GM21390 (cell line): ENCODE results near the gene F10.

Experiments
- ATAC-seq: cut with Tn5 transposase; IDR thresholded peaks from one replicate; pipeline ENCODE4 v1.9.1; 2021; ENCODE audit not compliant: unreplicated experiment

The F10 gene

GRCh38 chr13:113166681-113167080 is 44.1 kb downstream of the F10 start:
- ATAC-seq = no peak

- ATAC-seq = no peak
These were observed 44.6 kb downstream of the F10 start for GRCh38 chr13:113167155-113167554.

- no peak for ATAC-seq
These were observed 45.0 kb downstream of the F10 start for GRCh38 chr13:113167575-113167974.

GRCh38 chr13:113168211-113168610 is 45.6 kb downstream of the F10 start:
- ATAC-seq = no peak

GRCh38 chr13:113169277-113170272 is 47.0 kb downstream of the F10 start:
- ATAC-seq = no peak

GRCh38 chr13:113170511-113170910 is 47.9 kb downstream of the F10 start:
- no peak for ATAC-seq

GRCh38 chr13:113171250-113172125 is 48.9 kb downstream of the F10 start:
- ATAC-seq = no peak

GRCh38 chr13:113172419-113172926 is 49.9 kb downstream of the F10 start:
- no peak for ATAC-seq

- ATAC-seq = no peak
These were observed 53.7 kb downstream of the F10 start for GRCh38 chr13:113176280-113176679.

- ATAC-seq = no peak
These were observed 54.2 kb downstream of the F10 start for GRCh38 chr13:113176822-113177221.

- no peak for ATAC-seq
These were observed 55.7 kb downstream of the F10 start for GRCh38 chr13:113178070-113178895.

- ATAC-seq = no peak
These were observed 56.2 kb downstream of the F10 start for GRCh38 chr13:113178896-113179167.

- ATAC-seq = no peak
These were observed 57.0 kb downstream of the F10 start for GRCh38 chr13:113179374-113180230.

- no peak for ATAC-seq
These were observed 59.4 kb downstream of the F10 start for GRCh38 chr13:113182046-113182445.

GRCh38 chr13:113183450-113184129 is 61.0 kb downstream of the F10 start:
- ATAC-seq = no peak

GRCh38 chr13:113184568-113185440 is 62.2 kb downstream of the F10 start:
- ATAC-seq = no peak

- ATAC-seq = peak; percentile 84
These were observed 63.7 kb downstream of the F10 start for GRCh38 chr13:113186061-113186900.
